Breast epithelium (tissue), 3 donors: ENCODE data around the gene TNK2.

ENCODE experiments used
- POLR2A ChIP-seq: fragments of 450-650 bp; IDR thresholded peaks from one replicate; pipeline ENCODE4 v1.6.1; 2016; ENCODE audit warnings: antibody characterized with exemption, mild to moderate bottlenecking, moderate library complexity
- POLR2AphosphoS5 ChIP-seq, 3 donors: sonication (generic); formaldehyde crosslinking; IDR thresholded peaks; one replicate each; pipeline ENCODE4 v1.6.1; 2017; ENCODE audit warnings: antibody characterized with exemption in 3 of 3
- TF ChIP-seq, protein P1 (sequence below), 3 donors: fragments of 450-650 bp; IDR thresholded peaks; one replicate each; pipeline ENCODE4 v1.5.1; 2016 to 2017; ENCODE audit warnings: antibody characterized with exemption in 3 of 3, mild to moderate bottlenecking in 3 of 3, moderate library complexity in 3 of 3

DNA sequence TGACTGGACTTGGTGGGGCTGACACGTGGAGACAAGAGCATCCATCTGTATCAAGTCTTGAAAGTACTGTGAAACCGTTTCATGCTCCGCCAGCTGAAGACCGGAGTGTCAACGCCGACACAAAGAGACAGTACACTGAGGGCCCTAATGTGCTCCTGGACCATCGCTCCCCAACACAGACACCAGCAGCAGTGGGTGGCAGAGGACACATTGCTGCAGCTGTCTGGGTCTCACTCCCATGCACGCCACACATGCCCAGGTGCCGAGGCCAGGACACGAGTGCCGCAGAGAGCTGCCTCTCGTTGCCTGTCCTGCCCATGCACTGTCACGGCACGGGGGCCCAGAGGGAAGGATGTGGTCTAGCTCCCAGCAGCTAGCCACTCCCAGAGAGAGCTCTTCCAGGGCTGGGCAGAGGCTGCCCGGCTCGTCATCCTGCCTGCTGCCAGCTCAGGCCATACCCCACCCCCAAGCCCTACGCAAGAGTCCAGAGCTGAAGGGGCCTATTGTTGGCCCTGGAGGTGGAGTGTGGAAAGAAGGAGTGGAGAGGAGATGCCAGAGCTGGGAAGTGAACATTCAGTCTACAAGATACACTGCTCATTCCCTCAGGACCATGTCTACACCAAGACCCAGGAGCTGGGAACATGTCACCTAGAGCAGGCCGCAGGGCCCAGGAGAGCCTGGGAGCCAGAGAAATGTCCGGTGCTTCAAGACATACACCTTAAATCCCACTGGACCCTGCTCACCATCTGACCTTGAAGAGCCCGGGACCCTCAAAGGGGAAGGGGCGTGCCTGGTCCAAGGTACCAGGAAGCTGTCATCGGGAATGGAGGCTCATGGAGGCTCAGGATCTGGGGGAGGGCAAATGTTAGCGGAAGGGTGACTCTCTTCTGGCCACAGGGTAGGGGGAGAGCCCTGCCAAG is 7.7 kb downstream of the TNK2 start:
- TF ChIP-seq, protein P1, sequence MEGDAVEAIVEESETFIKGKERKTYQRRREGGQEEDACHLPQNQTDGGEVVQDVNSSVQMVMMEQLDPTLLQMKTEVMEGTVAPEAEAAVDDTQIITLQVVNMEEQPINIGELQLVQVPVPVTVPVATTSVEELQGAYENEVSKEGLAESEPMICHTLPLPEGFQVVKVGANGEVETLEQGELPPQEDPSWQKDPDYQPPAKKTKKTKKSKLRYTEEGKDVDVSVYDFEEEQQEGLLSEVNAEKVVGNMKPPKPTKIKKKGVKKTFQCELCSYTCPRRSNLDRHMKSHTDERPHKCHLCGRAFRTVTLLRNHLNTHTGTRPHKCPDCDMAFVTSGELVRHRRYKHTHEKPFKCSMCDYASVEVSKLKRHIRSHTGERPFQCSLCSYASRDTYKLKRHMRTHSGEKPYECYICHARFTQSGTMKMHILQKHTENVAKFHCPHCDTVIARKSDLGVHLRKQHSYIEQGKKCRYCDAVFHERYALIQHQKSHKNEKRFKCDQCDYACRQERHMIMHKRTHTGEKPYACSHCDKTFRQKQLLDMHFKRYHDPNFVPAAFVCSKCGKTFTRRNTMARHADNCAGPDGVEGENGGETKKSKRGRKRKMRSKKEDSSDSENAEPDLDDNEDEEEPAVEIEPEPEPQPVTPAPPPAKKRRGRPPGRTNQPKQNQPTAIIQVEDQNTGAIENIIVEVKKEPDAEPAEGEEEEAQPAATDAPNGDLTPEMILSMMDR (IDR thresholded peaks at IDR 0.05), result no peak
- TF ChIP-seq POLR2AphosphoS5 (IDR thresholded peaks at IDR 0.05) (peak in 2 of 3 donors; percentile 14 to 79), POLR2A (no peak)
